ENCODE measurements around the gene MALT1. TPM values are rescaled to one million over a fixed set of nuclear protein-coding genes. Genes with fewer than 3 reads are reported as not detected.

The MALT1 gene
- total and polyA plus RNA-seq, 2 donors (not counting 1 experiment from before 2014, with no cell fraction given): 42.4 to 81.2 TPM

DNA sequence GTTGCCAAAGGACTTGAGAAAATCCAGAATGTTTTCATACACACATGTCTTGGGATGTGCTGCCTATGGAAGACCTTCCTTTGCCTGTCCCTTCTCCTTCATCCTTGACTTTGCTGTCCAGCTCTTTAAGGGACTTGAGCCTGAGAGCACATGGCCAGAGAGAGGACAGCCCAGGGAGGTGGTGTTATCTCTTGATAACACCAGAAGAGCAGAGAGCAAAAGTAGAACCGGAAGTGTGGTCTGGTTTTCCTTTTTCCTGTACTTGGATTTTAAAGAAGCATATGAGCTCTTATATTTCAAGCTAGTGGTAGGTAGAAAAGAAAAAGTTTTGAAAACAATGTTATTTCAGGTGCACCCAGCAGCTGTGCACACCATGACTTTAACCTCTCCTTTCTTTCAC is 99.3 kb downstream of the MALT1 start:
- Histone ChIP-seq H3K4me3 (ENCODE audit: control extremely low read depth in 1 of 5, extremely low read depth in 1 of 5, insufficient read depth in 1 of 5, low read depth in 2 of 5, low read length in 4 of 5) (no peak overlapping the region), H3K27me3 (replicated peaks in 1 of 4; ENCODE audit: control extremely low read depth in 1 of 4, control insufficient read depth in 3 of 4, insufficient read depth in 4 of 4, low read length in 3 of 4) (peaks cover 0 to 23% (median 3%) of the 10 kb centered on the region in 4 experiments), H3K9me3 (ENCODE audit: control extremely low read depth in 1 of 3, control insufficient read depth in 2 of 3, insufficient read depth in 1 of 3, low read length in 2 of 3) (no peaks in the 10 kb centered on the region), H4K20me1 (ENCODE audit: control insufficient read depth, insufficient read depth, low read length, poor library complexity, severe bottlenecking) (no peaks in the 10 kb centered on the region), H3K79me2 (ENCODE audit: control insufficient read depth, insufficient read depth, low read length) (no peaks in the 10 kb centered on the region), H3K36me3 (replicated peaks in 1 of 2; ENCODE audit: control extremely low read depth in 1 of 2, control insufficient read depth in 1 of 2, extremely low read depth in 1 of 2, insufficient read depth in 2 of 2, low read length in 1 of 2) (no peaks in the 10 kb centered on the region), H3K27ac (ENCODE audit: low read length in 2 of 2) (no peak overlapping the region), H3K9ac (ENCODE audit: low read length) (no peak overlapping the region), H3K4me1 (ENCODE audit: control insufficient read depth in 2 of 2, insufficient read depth in 2 of 2, low read length in 2 of 2) (peaks cover 0 to 9% of the 10 kb centered on the region in 2 donors), H2AFZ (ENCODE audit: insufficient read depth, low read depth, low read length, poor library complexity, severe bottlenecking) (no peak overlapping the region), H3K4me2 (replicated peaks; ENCODE audit: low read depth, low read length, poor library complexity, severe bottlenecking) (no peak overlapping the region)
- CTCF ChIA-PET: interaction anchor here (1.2 to 9.2 kb wide), 8 partner anchors 12 to 632 kb away, joined by 3 to 132 read pairs (median 8); no protein-coding TSS in a partner anchor
- TF ChIP-seq EZH2 (IDR thresholded peaks at IDR 0.05; ENCODE audit: borderline replicate concordance, insufficient read depth, low read depth, low read length, poor library complexity, severe bottlenecking): no peak
- TF ChIP-seq, protein P1, sequence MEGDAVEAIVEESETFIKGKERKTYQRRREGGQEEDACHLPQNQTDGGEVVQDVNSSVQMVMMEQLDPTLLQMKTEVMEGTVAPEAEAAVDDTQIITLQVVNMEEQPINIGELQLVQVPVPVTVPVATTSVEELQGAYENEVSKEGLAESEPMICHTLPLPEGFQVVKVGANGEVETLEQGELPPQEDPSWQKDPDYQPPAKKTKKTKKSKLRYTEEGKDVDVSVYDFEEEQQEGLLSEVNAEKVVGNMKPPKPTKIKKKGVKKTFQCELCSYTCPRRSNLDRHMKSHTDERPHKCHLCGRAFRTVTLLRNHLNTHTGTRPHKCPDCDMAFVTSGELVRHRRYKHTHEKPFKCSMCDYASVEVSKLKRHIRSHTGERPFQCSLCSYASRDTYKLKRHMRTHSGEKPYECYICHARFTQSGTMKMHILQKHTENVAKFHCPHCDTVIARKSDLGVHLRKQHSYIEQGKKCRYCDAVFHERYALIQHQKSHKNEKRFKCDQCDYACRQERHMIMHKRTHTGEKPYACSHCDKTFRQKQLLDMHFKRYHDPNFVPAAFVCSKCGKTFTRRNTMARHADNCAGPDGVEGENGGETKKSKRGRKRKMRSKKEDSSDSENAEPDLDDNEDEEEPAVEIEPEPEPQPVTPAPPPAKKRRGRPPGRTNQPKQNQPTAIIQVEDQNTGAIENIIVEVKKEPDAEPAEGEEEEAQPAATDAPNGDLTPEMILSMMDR (IDR thresholded peaks at IDR 0.05): no peak
- 0% methylated on average over 1 of the region's 1 CpG for WGBS (ENCODE audit: insufficient coverage)
- Mint-ChIP-seq H3K27me3 (peaks cover 18% of the 10 kb centered on the region), H3K27ac (no peak overlapping the region), H3K9me3 (ENCODE audit: insufficient read depth) (no peaks in the 10 kb centered on the region), H3K4me3 (no peak overlapping the region), H3K4me1 (peaks cover 8% of the 10 kb centered on the region)
- intact Hi-C loops (cut with micrococcal nuclease): no loop called here
- POLR2A ChIA-PET: no interaction called here
- ATAC-seq (ENCODE audit: low read depth) (no peak), DNase-seq (no peak)

DNA sequence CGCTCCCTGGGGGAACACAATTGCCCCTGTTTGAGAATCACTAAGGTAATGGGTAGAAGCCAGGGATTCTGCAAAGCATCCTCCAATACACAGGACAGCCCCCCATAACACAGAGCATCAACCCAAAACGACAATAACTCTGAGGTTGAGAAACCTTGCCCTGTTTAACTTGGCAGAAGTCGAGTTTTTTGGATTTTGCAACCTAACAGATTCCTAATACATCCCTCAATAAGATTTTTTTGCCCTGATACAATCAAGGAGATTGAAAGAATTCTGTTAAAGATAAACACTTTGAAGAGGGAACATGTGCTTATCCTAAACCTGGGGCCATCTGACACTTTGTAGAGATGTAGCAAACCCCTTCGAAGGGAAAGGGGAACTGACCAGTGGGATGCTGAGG is 100.9 kb downstream of the MALT1 start:
- H3K4me1 ChIP-seq (ENCODE audit: control insufficient read depth in 2 of 2, insufficient read depth in 2 of 2, low read length in 2 of 2): peaks cover 0 to 9% of the 10 kb centered on the region in 2 donors
- H3K4me2 ChIP-seq (replicated peaks; ENCODE audit: low read depth, low read length, poor library complexity, severe bottlenecking): no peak overlapping the region
- H3K27me3 ChIP-seq (replicated peaks in 1 of 4; ENCODE audit: control extremely low read depth in 1 of 4, control insufficient read depth in 3 of 4, insufficient read depth in 4 of 4, low read length in 3 of 4): peaks cover 0 to 17% (median 1%) of the 10 kb centered on the region in 4 experiments
- Mint-ChIP-seq H3K27me3 (peaks cover 5% of the 10 kb centered on the region), H3K27ac (no peak overlapping the region), H3K4me1 (peaks cover 8% of the 10 kb centered on the region), H3K9me3 (ENCODE audit: insufficient read depth) (no peaks in the 10 kb centered on the region), H3K4me3 (no peak overlapping the region)
- CTCF ChIA-PET: interaction anchor here (0.9 to 2.8 kb wide), 4 partner anchors 8 to 285 kb away, joined by 3 to 13 read pairs (median 6); no protein-coding TSS in a partner anchor
- no peak overlapping the region for H2AFZ ChIP-seq (ENCODE audit: insufficient read depth, low read depth, low read length, poor library complexity, severe bottlenecking)
- H3K4me3 ChIP-seq (ENCODE audit: control extremely low read depth in 1 of 5, extremely low read depth in 1 of 5, insufficient read depth in 1 of 5, low read depth in 2 of 5, low read length in 4 of 5): no peak overlapping the region
- no peak overlapping the region for H3K27ac ChIP-seq (ENCODE audit: low read length in 2 of 2)
- TF ChIP-seq, protein P1 (IDR thresholded peaks at IDR 0.05): no peak
- TF ChIP-seq EZH2 (IDR thresholded peaks at IDR 0.05; ENCODE audit: borderline replicate concordance, insufficient read depth, low read depth, low read length, poor library complexity, severe bottlenecking): no peak
- H3K79me2 ChIP-seq (ENCODE audit: control insufficient read depth, insufficient read depth, low read length): no peaks in the 10 kb centered on the region
- H3K9ac ChIP-seq (ENCODE audit: low read length): no peak overlapping the region
- H3K36me3 ChIP-seq (replicated peaks in 1 of 2; ENCODE audit: control extremely low read depth in 1 of 2, control insufficient read depth in 1 of 2, extremely low read depth in 1 of 2, insufficient read depth in 2 of 2, low read length in 1 of 2): no peaks in the 10 kb centered on the region
- ATAC-seq (ENCODE audit: low read depth) (no peak), DNase-seq (no peak)
- POLR2A ChIA-PET: no interaction called here
- intact Hi-C loops (cut with micrococcal nuclease): no loop called here
- 29% methylated on average over 1 of the region's 4 CpGs for WGBS (ENCODE audit: insufficient coverage)
- H3K9me3 ChIP-seq (ENCODE audit: control extremely low read depth in 1 of 3, control insufficient read depth in 2 of 3, insufficient read depth in 1 of 3, low read length in 2 of 3): no peaks in the 10 kb centered on the region
- H4K20me1 ChIP-seq (ENCODE audit: control insufficient read depth, insufficient read depth, low read length, poor library complexity, severe bottlenecking): no peaks in the 10 kb centered on the region

All from B cell (primary cell).